ENCODE results near the gene JARID2. TPM values are rescaled to one million over a fixed set of nuclear protein-coding genes. Genes with fewer than 3 reads are reported as not detected.

The JARID2 gene
- total and polyA plus RNA-seq, 12 donors: 2.3 to 11.6 (median 8.7) TPM

DNA sequence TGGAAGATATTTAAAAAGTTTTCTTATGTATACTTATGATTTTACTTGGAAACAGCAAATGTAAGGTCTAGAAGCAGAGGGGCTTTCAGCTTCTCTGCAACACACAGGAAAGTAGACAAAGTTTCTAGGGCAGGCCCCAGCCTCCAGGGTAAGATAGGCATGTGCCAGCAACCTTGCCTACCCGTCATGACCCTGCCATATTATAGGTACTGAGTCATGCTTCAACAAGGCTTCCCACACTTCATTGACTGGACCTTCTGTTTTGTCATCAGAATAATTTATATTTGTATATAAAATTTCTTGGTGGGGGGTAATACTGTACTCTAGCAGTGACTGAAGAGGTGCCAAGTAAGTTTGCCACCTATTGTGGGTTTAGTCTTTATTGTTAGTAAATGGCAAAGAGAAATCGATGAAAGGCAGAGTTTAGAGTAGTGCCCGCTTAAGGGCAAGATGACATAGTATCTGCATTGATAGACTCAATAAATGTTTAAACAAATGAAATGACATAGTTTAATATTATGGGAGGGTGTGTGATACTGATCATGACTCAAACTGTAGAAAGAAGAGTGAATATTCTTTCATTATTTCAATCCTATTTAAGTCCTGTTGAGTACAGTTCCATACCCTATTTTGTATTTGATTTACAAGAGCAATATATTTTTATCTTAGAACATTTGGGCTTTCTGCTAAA, 95.6 kb downstream of the JARID2 start:
- WGBS, 2 donors: 81 to 88% methylated on average over 3 of the region's 3 CpGs
- ATAC-seq (no peak), DNase-seq (no peak)
- no peaks in the 10 kb centered on the region for H3K36me3 ChIP-seq
- H3K4me1 ChIP-seq: peaks cover 0 to 84% (median 32%) of the 10 kb centered on the region in 9 donors
- H3K4me3 ChIP-seq: no peak overlapping the region
- TF ChIP-seq, protein P1, sequence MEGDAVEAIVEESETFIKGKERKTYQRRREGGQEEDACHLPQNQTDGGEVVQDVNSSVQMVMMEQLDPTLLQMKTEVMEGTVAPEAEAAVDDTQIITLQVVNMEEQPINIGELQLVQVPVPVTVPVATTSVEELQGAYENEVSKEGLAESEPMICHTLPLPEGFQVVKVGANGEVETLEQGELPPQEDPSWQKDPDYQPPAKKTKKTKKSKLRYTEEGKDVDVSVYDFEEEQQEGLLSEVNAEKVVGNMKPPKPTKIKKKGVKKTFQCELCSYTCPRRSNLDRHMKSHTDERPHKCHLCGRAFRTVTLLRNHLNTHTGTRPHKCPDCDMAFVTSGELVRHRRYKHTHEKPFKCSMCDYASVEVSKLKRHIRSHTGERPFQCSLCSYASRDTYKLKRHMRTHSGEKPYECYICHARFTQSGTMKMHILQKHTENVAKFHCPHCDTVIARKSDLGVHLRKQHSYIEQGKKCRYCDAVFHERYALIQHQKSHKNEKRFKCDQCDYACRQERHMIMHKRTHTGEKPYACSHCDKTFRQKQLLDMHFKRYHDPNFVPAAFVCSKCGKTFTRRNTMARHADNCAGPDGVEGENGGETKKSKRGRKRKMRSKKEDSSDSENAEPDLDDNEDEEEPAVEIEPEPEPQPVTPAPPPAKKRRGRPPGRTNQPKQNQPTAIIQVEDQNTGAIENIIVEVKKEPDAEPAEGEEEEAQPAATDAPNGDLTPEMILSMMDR (IDR thresholded peaks at IDR 0.05): no peak
- no peaks in the 10 kb centered on the region for H3K27me3 ChIP-seq
- no peaks in the 10 kb centered on the region for H3K9me3 ChIP-seq
- intact Hi-C loops (cut with DNase I): no loop called here
- H3K27ac ChIP-seq: no peak overlapping the region

DNA sequence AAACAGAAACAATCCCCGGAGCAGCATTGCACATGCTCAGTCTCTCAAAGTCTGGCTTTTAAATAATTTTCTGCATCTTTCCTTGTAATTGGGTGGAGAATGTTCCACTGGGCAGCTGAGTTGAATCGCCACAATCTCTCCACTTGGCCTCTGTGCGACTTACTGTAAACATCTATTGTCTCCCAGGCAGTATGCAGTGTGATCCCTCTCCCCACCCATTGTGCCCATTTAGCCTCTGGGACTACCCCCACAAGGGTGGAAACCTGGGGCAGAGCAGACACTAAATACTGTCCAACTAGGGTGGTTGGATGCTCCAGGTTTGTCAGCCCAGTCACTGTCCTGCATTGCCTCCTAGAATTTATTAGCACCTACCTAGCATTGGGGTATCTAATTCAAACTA, 96.2 kb downstream of the JARID2 start:
- no peaks in the 10 kb centered on the region for H3K36me3 ChIP-seq
- TF ChIP-seq, protein P1 (IDR thresholded peaks at IDR 0.05): no peak
- no peaks in the 10 kb centered on the region for H3K27me3 ChIP-seq
- DNase-seq: no peak
- H3K27ac ChIP-seq: no peak overlapping the region
- no peaks in the 10 kb centered on the region for H3K9me3 ChIP-seq
- intact Hi-C loops (cut with DNase I): no loop called here
- peaks cover 0 to 77% (median 25%) of the 10 kb centered on the region in 9 donors for H3K4me1 ChIP-seq
- H3K4me3 ChIP-seq: no peak overlapping the region
- ATAC-seq: no peak
- 91 to 97% methylated on average over 3 of the region's 3 CpGs for WGBS, 2 donors

DNA sequence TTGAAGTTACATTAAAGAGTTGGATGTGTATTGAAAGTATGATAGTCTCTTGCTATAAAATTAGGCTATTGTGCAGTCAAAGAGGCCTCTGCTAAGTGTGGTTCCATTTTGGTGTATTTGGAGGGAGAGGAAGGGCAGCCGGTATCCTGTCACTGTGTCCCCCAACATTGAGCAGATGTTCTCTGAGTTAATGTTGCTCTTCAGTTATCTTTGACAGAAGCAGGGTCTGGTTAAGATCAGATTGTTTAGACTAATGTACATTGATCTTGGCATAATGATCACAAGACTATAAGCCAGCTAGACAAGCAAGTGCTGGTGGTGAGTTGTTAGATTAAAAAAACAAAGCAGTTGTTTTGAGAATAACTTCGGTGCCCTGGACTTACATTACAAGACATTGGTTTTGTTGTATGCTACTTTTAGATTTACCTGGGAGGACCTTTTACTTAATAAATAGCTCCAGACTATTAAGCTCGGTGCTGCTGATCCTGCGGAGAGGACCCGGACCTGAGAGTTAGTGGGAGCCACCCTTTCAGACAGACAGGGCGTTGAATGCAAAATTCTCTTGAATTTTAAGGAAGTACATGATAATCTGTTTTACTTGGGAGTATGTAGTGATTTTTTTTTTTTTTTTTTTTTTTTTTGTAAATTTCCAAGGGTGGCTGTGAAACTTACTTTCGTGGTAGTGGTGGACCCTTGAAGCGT, 97.8 kb downstream of the JARID2 start:
- peaks cover 0 to 62% (median 22%) of the 10 kb centered on the region in 9 donors for H3K4me1 ChIP-seq
- WGBS, 2 donors: 48 to 69% methylated on average over 8 of the region's 8 CpGs
- peak in 2 of 8 donors; percentile 27 to 44 for ATAC-seq
- H3K36me3 ChIP-seq: no peaks in the 10 kb centered on the region
- DNase-seq: no peak
- intact Hi-C loops (cut with DNase I): no loop called here
- H3K27me3 ChIP-seq: no peaks in the 10 kb centered on the region
- H3K9me3 ChIP-seq: no peaks in the 10 kb centered on the region
- TF ChIP-seq, protein P1 (IDR thresholded peaks at IDR 0.05): no peak
- no peak overlapping the region for H3K4me3 ChIP-seq
- H3K27ac ChIP-seq: no peak overlapping the region

DNA sequence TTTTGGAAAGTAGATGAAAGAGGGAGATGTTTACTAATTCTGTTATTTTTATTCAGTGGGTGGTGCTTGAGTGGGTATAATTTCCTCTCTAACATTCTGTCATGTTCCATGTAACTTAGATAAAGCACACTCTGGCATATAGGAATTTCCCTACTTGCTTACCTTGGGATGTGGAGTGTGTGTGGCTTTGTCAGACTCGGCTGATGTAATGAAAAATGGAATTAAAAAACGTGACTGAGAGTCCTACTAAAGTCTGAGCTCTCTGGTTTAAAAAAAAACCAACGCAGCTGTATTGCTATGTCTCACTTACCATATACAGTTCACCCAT, 98.3 kb downstream of the JARID2 start:
- no peak overlapping the region for H3K27ac ChIP-seq
- no peaks in the 10 kb centered on the region for H3K9me3 ChIP-seq
- TF ChIP-seq, protein P1 (IDR thresholded peaks at IDR 0.05): no peak
- no peaks in the 10 kb centered on the region for H3K36me3 ChIP-seq
- ATAC-seq: no peak
- no peaks in the 10 kb centered on the region for H3K27me3 ChIP-seq
- peaks cover 0 to 58% (median 22%) of the 10 kb centered on the region in 9 donors for H3K4me1 ChIP-seq
- no peak overlapping the region for H3K4me3 ChIP-seq
- intact Hi-C loops (cut with DNase I): no loop called here
- WGBS, 2 donors: 55% methylated on average over 3 of the region's 3 CpGs
- DNase-seq: no peak

All from heart right ventricle (tissue), 16 donors.